Spleen (tissue), 7 donors: ENCODE results near the gene TRPC4AP.
"Not testable (repeated sequence)": the region's sequence is repeated elsewhere in the genome, so short reads cannot be mapped to it uniquely, and the experiment has no call there.

Experiments used
- POLR2A ChIP-seq, 3 donors: fragments of 450-650 bp; IDR thresholded peaks; one replicate each; pipeline ENCODE4 v1.5.1; 2017; ENCODE audit warnings: antibody characterized with exemption in 3 of 3, mild to moderate bottlenecking in 1 of 3
- POLR2AphosphoS5 ChIP-seq, 3 donors: sonication (generic); formaldehyde crosslinking; IDR thresholded peaks; one replicate each; pipeline ENCODE4 v1.5.1; 2017; ENCODE audit warnings: antibody characterized with exemption in 3 of 3
- TF ChIP-seq, protein P1 (sequence below), 11 experiments: fragments of 200-600 bp in 7 of 11; fragments of 450-650 bp in 4 of 11; sonication (generic) in 4 of 11; IDR thresholded peaks in 8 of 11; conservative IDR thresholded peaks in 3 of 11; 1 replicate in 7 of 11; 2 replicates in 4 of 11; pipeline versions ENCODE4 v1.4.0 to v1.8.0; 2016 to 2021; ENCODE audit warnings: antibody characterized with exemption in 11 of 11, inconsistent platforms in 4 of 11, mild to moderate bottlenecking in 1 of 11
- donor health status: DM: no; HTN: no; CAD: no; lungs with moderate emphysema.
- donor health status: DM: no; HTN: no; CAD: no.
- donor health status: DM: no; HTN: no; CAD: no.

- TF ChIP-seq POLR2A, POLR2AphosphoS5 (IDR thresholded peaks at IDR 0.05): not testable (repeated sequence)
- TF ChIP-seq, protein P1, sequence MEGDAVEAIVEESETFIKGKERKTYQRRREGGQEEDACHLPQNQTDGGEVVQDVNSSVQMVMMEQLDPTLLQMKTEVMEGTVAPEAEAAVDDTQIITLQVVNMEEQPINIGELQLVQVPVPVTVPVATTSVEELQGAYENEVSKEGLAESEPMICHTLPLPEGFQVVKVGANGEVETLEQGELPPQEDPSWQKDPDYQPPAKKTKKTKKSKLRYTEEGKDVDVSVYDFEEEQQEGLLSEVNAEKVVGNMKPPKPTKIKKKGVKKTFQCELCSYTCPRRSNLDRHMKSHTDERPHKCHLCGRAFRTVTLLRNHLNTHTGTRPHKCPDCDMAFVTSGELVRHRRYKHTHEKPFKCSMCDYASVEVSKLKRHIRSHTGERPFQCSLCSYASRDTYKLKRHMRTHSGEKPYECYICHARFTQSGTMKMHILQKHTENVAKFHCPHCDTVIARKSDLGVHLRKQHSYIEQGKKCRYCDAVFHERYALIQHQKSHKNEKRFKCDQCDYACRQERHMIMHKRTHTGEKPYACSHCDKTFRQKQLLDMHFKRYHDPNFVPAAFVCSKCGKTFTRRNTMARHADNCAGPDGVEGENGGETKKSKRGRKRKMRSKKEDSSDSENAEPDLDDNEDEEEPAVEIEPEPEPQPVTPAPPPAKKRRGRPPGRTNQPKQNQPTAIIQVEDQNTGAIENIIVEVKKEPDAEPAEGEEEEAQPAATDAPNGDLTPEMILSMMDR (IDR thresholded peaks at IDR 0.05 in 8 of 11, conservative IDR thresholded peaks at IDR 0.05 in 3 of 11), result not testable (repeated sequence)
Observed at GRCh38 chr20:35112276-35112675, 19.7 kb upstream of the TRPC4AP start.
